HUES48 (cell line): ENCODE data around the gene HOXB6.

Source experiments
- H3K27ac ChIP-seq: one replicate; pipeline ENCODE4 v1.7.0; 2013; ENCODE audit warnings: low read depth, low read length, inconsistent platforms
- H3K27me3 ChIP-seq: 2 replicates; pipeline ENCODE4 v1.6.1; 2013; ENCODE audit warnings: mild to moderate bottlenecking, low read length; ENCODE audit not compliant: control insufficient read depth, insufficient read depth
- H3K36me3 ChIP-seq: 2 replicates; pipeline ENCODE4 v1.6.1; 2013; ENCODE audit warnings: low read length; ENCODE audit not compliant: control insufficient read depth, insufficient read depth
- H3K4me1 ChIP-seq: 2 replicates; pipeline ENCODE4 v1.6.1; 2013; ENCODE audit warnings: mild to moderate bottlenecking, low read length; ENCODE audit not compliant: control insufficient read depth, insufficient read depth
- H3K4me3 ChIP-seq: 2 replicates; pipeline ENCODE4 v1.5.1; 2013; ENCODE audit warnings: mild to moderate bottlenecking, low read depth, low read length
- H3K9ac ChIP-seq: 2 replicates; pipeline ENCODE4 v1.6.1; 2013; ENCODE audit warnings: mild to moderate bottlenecking, low read depth, low read length, moderate library complexity
- H3K9me3 ChIP-seq: 2 replicates; pipeline ENCODE4 v1.6.1; 2013; ENCODE audit warnings: low read length; ENCODE audit not compliant: control insufficient read depth, insufficient read depth

HOXB6 gene

GRCh38 chr17:48551596-48552465 lies 53.0 kb downstream of the HOXB6 start:
- Histone ChIP-seq H3K9ac (no peak overlapping the region), H3K4me3 (no peak overlapping the region), H3K27me3 (peaks cover 100% of the 10 kb centered on the region), H3K4me1 (peaks cover 41% of the 10 kb centered on the region), H3K9me3 (no peaks in the 10 kb centered on the region), H3K36me3 (no peaks in the 10 kb centered on the region), H3K27ac (no peak overlapping the region)

- no peaks in the 10 kb centered on the region for H3K36me3 ChIP-seq
- H3K27me3 ChIP-seq = peaks cover 100% of the 10 kb centered on the region
- no peak overlapping the region for H3K4me3 ChIP-seq
- no peak overlapping the region for H3K27ac ChIP-seq
- H3K9ac ChIP-seq = no peak overlapping the region
- no peaks in the 10 kb centered on the region for H3K9me3 ChIP-seq
- H3K4me1 ChIP-seq = peaks cover 46% of the 10 kb centered on the region
Observed at GRCh38 chr17:48551214-48551555, 53.6 kb downstream of the HOXB6 start.

DNA sequence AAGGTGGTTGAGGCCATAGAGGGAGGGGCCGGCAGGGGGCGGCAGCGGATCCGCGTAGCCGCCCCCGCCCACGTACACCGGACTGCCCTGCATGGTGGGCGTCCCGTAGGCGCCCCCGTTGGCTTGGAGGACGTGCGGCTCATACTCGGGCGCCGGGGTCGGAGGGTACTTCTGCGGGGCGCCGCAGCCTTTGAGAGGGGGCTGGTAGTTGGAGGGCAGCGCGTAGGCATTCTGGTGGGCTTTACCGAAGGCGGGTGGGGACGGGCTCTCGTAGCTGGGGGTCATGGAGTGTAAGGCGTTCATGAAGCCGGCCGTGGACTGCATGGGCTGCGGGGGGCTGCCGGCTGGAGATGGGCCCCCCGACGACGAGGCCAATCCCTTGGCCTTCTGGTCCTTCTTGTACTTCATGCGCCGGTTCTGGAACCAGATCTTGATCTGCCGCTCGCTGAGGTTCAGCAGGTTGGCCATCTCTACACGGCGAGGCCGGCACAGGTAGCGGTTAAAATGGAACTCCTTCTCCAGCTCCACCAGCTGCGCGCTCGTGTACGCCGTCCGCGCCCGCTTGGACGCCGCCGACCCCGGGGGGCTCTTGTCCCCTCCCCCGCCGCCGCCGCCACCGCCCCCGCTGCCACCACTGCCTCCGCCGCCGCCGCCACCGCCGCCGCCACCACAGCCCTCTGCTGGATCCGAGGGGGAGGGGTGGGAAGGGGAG lies 54.1 kb downstream of the HOXB6 start:
- Histone ChIP-seq H3K9me3 (no peaks in the 10 kb centered on the region), H3K27me3 (peaks cover 100% of the 10 kb centered on the region), H3K36me3 (no peaks in the 10 kb centered on the region), H3K4me3 (0 out of 2 replicates have a peak overlapping the region, but pooled peaks have one; percentile 19), H3K4me1 (peaks cover 46% of the 10 kb centered on the region), H3K9ac (no peak overlapping the region), H3K27ac (no peak overlapping the region)

DNA sequence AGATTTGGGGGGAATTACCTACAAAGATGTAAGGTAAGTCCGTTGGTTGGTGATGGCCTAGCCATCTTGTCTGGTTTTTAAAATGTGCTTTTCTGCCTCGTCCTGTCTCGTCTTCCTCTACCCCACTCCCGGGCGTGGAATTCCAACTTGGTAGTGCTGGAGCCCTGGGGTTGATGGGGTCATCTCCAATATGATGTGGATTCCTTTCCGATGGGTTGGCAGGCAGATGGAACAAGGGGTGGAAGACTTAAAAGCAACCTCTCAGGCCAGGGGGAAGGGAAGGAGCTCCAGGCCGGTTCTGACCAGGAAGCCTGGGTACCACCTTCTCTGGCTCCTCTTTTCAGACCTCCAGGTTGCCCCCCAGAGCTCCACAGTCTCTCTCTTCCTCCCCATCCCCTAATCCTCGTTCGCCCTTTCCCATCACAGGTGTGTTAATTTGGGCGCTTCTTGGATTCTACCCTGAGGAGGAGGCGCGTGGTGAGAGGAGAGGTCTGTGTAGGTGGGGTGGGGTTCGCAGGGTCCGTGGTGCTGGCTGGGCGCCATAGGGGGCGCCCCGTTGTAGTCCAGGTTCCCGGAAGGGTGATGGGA lies 54.8 kb downstream of the HOXB6 start:
- peaks cover 46% of the 10 kb centered on the region for H3K4me1 ChIP-seq
- 0 out of 2 replicates have a peak overlapping the region, but pooled peaks have one; percentile 19 for H3K4me3 ChIP-seq
- H3K36me3 ChIP-seq = no peaks in the 10 kb centered on the region
- no peaks in the 10 kb centered on the region for H3K9me3 ChIP-seq
- H3K27ac ChIP-seq = no peak overlapping the region
- H3K9ac ChIP-seq = no peak overlapping the region
- peaks cover 100% of the 10 kb centered on the region for H3K27me3 ChIP-seq

- no peak overlapping the region for H3K9ac ChIP-seq
- peaks cover 42% of the 10 kb centered on the region for H3K4me1 ChIP-seq
- no peak overlapping the region for H3K27ac ChIP-seq
- no peaks in the 10 kb centered on the region for H3K9me3 ChIP-seq
- H3K27me3 ChIP-seq = peaks cover 100% of the 10 kb centered on the region
- no peak overlapping the region for H3K4me3 ChIP-seq
- no peaks in the 10 kb centered on the region for H3K36me3 ChIP-seq
Observed at GRCh38 chr17:48549281-48549630, 55.5 kb downstream of the HOXB6 start.

GRCh38 chr17:48548523-48549280 lies 56.1 kb downstream of the HOXB6 start:
- no peaks in the 10 kb centered on the region for H3K36me3 ChIP-seq
- peaks cover 42% of the 10 kb centered on the region for H3K4me1 ChIP-seq
- H3K9me3 ChIP-seq = no peaks in the 10 kb centered on the region
- no peak overlapping the region for H3K9ac ChIP-seq
- no peak overlapping the region for H3K27ac ChIP-seq
- H3K4me3 ChIP-seq = no peak overlapping the region
- H3K27me3 ChIP-seq = peaks cover 100% of the 10 kb centered on the region

DNA sequence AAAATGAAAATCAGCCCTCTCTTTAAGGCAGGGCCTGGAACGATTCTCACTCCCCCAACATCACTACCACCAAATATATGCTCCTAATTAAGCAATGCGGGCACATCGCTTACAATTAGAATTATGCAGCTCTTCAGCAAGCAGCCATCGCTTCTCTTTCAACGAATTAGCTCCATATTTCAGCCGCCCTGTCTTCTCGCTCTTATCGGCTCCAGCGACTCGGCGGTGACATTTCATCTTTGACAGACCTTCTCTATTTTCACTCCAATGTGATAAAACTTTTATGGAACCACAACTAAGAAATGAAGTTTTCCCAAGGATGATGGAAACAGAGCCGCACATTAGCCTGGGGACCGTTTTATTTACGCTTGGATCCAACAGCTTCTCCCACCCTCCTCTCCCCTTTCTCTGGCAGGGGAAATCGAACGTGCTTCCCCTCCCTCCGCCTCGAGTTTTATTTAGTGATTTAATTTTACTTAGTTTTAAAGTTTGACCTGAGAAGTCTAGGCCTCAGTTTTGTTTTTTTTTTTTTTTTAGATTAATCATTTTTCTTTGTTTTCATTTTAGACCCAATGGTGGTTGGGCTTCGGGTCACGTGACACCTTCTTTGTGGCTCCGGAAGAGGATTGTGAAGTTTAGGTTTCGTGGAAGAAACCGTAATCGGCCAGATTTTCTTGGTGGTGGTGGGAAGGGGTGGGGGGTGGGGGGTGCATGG lies 56.8 kb downstream of the HOXB6 start:
- H3K27me3 ChIP-seq = peaks cover 100% of the 10 kb centered on the region
- H3K36me3 ChIP-seq = no peaks in the 10 kb centered on the region
- no peak overlapping the region for H3K27ac ChIP-seq
- H3K9me3 ChIP-seq = no peaks in the 10 kb centered on the region
- peak overlapping the region; percentile 36 for H3K4me3 ChIP-seq
- H3K4me1 ChIP-seq = peaks cover 43% of the 10 kb centered on the region
- no peak overlapping the region for H3K9ac ChIP-seq

- Histone ChIP-seq H3K36me3 (no peaks in the 10 kb centered on the region), H3K9ac (no peak overlapping the region), H3K4me3 (peak overlapping the region; percentile 16; the same call in 1 of the 2 replicates), H3K4me1 (peaks cover 50% of the 10 kb centered on the region), H3K27ac (no peak overlapping the region), H3K9me3 (no peaks in the 10 kb centered on the region), H3K27me3 (peaks cover 100% of the 10 kb centered on the region)
Observed at GRCh38 chr17:48546924-48547807, 57.6 kb downstream of the HOXB6 start.

DNA sequence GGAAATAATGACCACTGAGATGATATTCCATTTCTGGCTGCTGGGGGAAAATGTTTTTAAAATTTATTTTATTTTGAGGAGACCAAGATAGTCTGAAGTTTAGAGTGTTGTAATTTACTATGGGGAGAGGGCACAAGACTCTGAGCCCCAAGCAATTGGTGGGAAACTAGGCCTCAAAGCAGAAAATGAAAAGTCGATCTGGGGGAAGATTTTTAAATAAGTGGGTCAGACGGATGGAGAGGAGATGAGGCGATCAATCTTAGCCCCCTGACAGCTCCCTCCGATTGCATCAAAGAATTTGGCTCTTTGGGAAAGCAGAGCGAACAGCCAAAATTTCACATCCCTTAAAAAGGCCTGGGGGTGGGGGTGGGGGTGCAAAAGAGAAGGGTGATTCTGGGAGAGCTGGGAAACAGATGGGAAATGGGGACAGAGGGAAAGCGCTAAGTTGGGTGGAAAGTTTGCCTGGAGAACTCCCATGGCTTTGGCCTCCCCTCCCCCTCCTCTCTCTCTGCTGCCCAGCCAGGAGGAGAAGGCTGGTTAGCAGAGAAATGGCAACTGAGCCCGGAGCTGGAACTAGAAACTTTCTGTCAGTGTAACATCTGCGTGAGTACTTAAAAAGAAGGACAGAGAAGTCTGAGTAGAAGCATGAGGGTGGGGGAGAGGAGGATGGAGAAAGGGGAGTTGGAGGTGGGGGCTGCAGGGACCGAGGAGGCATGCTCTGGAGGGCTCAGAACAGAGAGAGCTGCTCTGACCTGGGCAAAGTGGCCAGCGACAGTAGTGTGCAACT lies 58.5 kb downstream of the HOXB6 start:
- Histone ChIP-seq H3K4me1 (peaks cover 54% of the 10 kb centered on the region), H3K36me3 (no peaks in the 10 kb centered on the region), H3K9ac (no peak overlapping the region), H3K4me3 (peak overlapping the region; percentile 5; the same call in 1 of the 2 replicates), H3K27me3 (peaks cover 100% of the 10 kb centered on the region), H3K27ac (no peak overlapping the region), H3K9me3 (no peaks in the 10 kb centered on the region)
